Measurements from ENCODE around the gene FASTKD3.

FASTKD3 gene

GRCh38 chr5:7815892-7816534 lies 52.8 kb downstream of the FASTKD3 start:
- TF ChIP-seq REST (IDR thresholded peaks at IDR 0.05; ENCODE audit: insufficient read depth in 1 of 2, low read depth in 2 of 2, low read length in 2 of 2) (no peak), FOXP2 (optimal IDR thresholded peaks at IDR 0.05; ENCODE audit: borderline replicate concordance, extremely low read depth, extremely low read length, insufficient read depth) (no peak), TAF1 (IDR thresholded peaks at IDR 0.05; ENCODE audit: borderline replicate concordance, insufficient read depth, low read length) (no peak), SIN3A (IDR thresholded peaks at IDR 0.05; ENCODE audit: borderline replicate concordance, insufficient read depth, low read length) (no peak), POLR2AphosphoS5 (IDR thresholded peaks at IDR 0.05; ENCODE audit: low read depth, low read length) (no peak)

- TF ChIP-seq SIN3A (IDR thresholded peaks at IDR 0.05; ENCODE audit: borderline replicate concordance, insufficient read depth, low read length) (no peak), REST (IDR thresholded peaks at IDR 0.05; ENCODE audit: insufficient read depth in 1 of 2, low read depth in 2 of 2, low read length in 2 of 2) (no peak), TAF1 (IDR thresholded peaks at IDR 0.05; ENCODE audit: borderline replicate concordance, insufficient read depth, low read length) (no peak), FOXP2 (optimal IDR thresholded peaks at IDR 0.05; ENCODE audit: borderline replicate concordance, extremely low read depth, extremely low read length, insufficient read depth) (no peak), POLR2AphosphoS5 (IDR thresholded peaks at IDR 0.05; ENCODE audit: low read depth, low read length) (no peak)
Measured at GRCh38 chr5:7814816-7815215, 54.0 kb downstream of the FASTKD3 start.

GRCh38 chr5:7813576-7813975 lies 55.3 kb downstream of the FASTKD3 start:
- TF ChIP-seq SIN3A (IDR thresholded peaks at IDR 0.05; ENCODE audit: borderline replicate concordance, insufficient read depth, low read length) (no peak), TAF1 (IDR thresholded peaks at IDR 0.05; ENCODE audit: borderline replicate concordance, insufficient read depth, low read length) (no peak), REST (IDR thresholded peaks at IDR 0.05; ENCODE audit: insufficient read depth in 1 of 2, low read depth in 2 of 2, low read length in 2 of 2) (no peak), POLR2AphosphoS5 (IDR thresholded peaks at IDR 0.05; ENCODE audit: low read depth, low read length) (no peak), FOXP2 (optimal IDR thresholded peaks at IDR 0.05; ENCODE audit: borderline replicate concordance, extremely low read depth, extremely low read length, insufficient read depth) (no peak)

- no peak for TF ChIP-seq SIN3A (IDR thresholded peaks at IDR 0.05; ENCODE audit: borderline replicate concordance, insufficient read depth, low read length)
- no peak for TF ChIP-seq FOXP2 (optimal IDR thresholded peaks at IDR 0.05; ENCODE audit: borderline replicate concordance, extremely low read depth, extremely low read length, insufficient read depth)
- no peak for TF ChIP-seq POLR2AphosphoS5 (IDR thresholded peaks at IDR 0.05; ENCODE audit: low read depth, low read length)
Measured at GRCh38 chr5:7813007-7813406, 55.8 kb downstream of the FASTKD3 start.

- TF ChIP-seq SIN3A (IDR thresholded peaks at IDR 0.05; ENCODE audit: borderline replicate concordance, insufficient read depth, low read length) (no peak), REST (IDR thresholded peaks at IDR 0.05; ENCODE audit: insufficient read depth in 1 of 2, low read depth in 2 of 2, low read length in 2 of 2) (no peak), FOXP2 (optimal IDR thresholded peaks at IDR 0.05; ENCODE audit: borderline replicate concordance, extremely low read depth, extremely low read length, insufficient read depth) (no peak), POLR2AphosphoS5 (IDR thresholded peaks at IDR 0.05; ENCODE audit: low read depth, low read length) (no peak), TAF1 (IDR thresholded peaks at IDR 0.05; ENCODE audit: borderline replicate concordance, insufficient read depth, low read length) (no peak)
Measured at GRCh38 chr5:7811715-7812114, 57.1 kb downstream of the FASTKD3 start.
